Measurements from ENCODE around the gene CFL1.
A peak's percentile ranks its signal among the peaks of the same experiment; 100 is the strongest.

The CFL1 gene

GRCh38 chr11:65869643-65870306 is 11.8 kb upstream of the CFL1 start:
- DNase-seq: no peak

- no peak for DNase-seq
These were observed 10.9 kb upstream of the CFL1 start for GRCh38 chr11:65868907-65869306.

GRCh38 chr11:65868076-65868667 is 10.2 kb upstream of the CFL1 start:
- no peak for DNase-seq

- no peak for DNase-seq
These were observed 9.5 kb upstream of the CFL1 start for GRCh38 chr11:65867284-65868071.

GRCh38 chr11:65866509-65867283 is 8.7 kb upstream of the CFL1 start:
- DNase-seq: no peak

GRCh38 chr11:65865550-65866172 is 7.7 kb upstream of the CFL1 start:
- no peak for DNase-seq

GRCh38 chr11:65864706-65865471 is 6.9 kb upstream of the CFL1 start:
- no peak for DNase-seq

- DNase-seq: no peak
These were observed 6.1 kb upstream of the CFL1 start for GRCh38 chr11:65863889-65864705.

- no peak for DNase-seq
These were observed 5.2 kb upstream of the CFL1 start for GRCh38 chr11:65862941-65863888.

GRCh38 chr11:65862191-65862735 is 4.3 kb upstream of the CFL1 start:
- no peak for DNase-seq

GRCh38 chr11:65861533-65862183 is 3.7 kb upstream of the CFL1 start:
- DNase-seq: no peak

GRCh38 chr11:65861165-65861505 is 3.2 kb upstream of the CFL1 start:
- no peak for DNase-seq

- DNase-seq: peak; percentile 95
These were observed 2.5 kb upstream of the CFL1 start, which contains the start of gene MUS81 for GRCh38 chr11:65860278-65861164. TSS of gene MUS81 (plus strand) at chr11:65860433. CDS start at chr11:65860754, 321 bp downstream.

- DNase-seq: no peak
These were observed 1.9 kb upstream of the CFL1 start for GRCh38 chr11:65859812-65860277.

- peak; percentile 96 for DNase-seq
These were observed 1.3 kb upstream of the CFL1 start for GRCh38 chr11:65859095-65859811.

- DNase-seq: no peak
These were observed 704 bp upstream of the CFL1 start for GRCh38 chr11:65858681-65859087.

GRCh38 chr11:65857500-65857852 is 504 bp downstream of the CFL1 start:
- peak; percentile 45 for DNase-seq

Data from NCI-H1436 (cell line).